ENCODE measurements around the gene STK39.

STK39 gene

GRCh38 chr2:168139852-168140251 is 107.5 kb downstream of the STK39 start:
- no peak overlapping the region for H3K9ac ChIP-seq (ENCODE audit: low read length)
- H4K8ac ChIP-seq (ENCODE audit: low read depth, low read length), result no peak overlapping the region
- H3K14ac ChIP-seq (ENCODE audit: low read length), result no peak overlapping the region
- no peak overlapping the region for H2BK12ac ChIP-seq (ENCODE audit: low read length)
- H3K23ac ChIP-seq (ENCODE audit: low read length), result no peak overlapping the region
- no peak overlapping the region for H2AFZ ChIP-seq (ENCODE audit: insufficient read depth, low read length, poor library complexity)
- H3K79me2 ChIP-seq (ENCODE audit: control insufficient read depth, insufficient read depth, low read length, poor library complexity), result no peaks in the 10 kb centered on the region
- H4K12ac ChIP-seq (ENCODE audit: low read depth, low read length), result no peak overlapping the region
- no peak overlapping the region for H3K4me2 ChIP-seq (ENCODE audit: low read length)
- H3K9me3 ChIP-seq (ENCODE audit: insufficient read depth, low read depth, low read length), result no peaks in the 10 kb centered on the region
- no peaks in the 10 kb centered on the region for H3K36me3 ChIP-seq (ENCODE audit: control insufficient read depth in 1 of 2, insufficient read depth in 2 of 2, low read length in 2 of 2)
- H2BK5ac ChIP-seq (ENCODE audit: low read depth, low read length, poor library complexity), result no peak overlapping the region
- H2BK120ac ChIP-seq (ENCODE audit: insufficient read depth, low read length, poor library complexity), result no peak overlapping the region
- H3K27ac ChIP-seq (ENCODE audit: low read depth, low read length), result no peak overlapping the region
- no peak overlapping the region for H3K4me3 ChIP-seq (ENCODE audit: low read depth, low read length)
- H4K91ac ChIP-seq (ENCODE audit: low read depth, low read length), result no peak overlapping the region
- H3K4ac ChIP-seq (ENCODE audit: low read depth, low read length), result no peak overlapping the region
- H2AK5ac ChIP-seq (ENCODE audit: low read length), result no peak overlapping the region
- WGBS (ENCODE audit: extremely low coverage, insufficient coverage, insufficient read length), result no CpG with 5 or more reads among the region's 4 CpGs
- H3K18ac ChIP-seq (ENCODE audit: low read length), result no peak overlapping the region
- no peak for DNase-seq
- H3K79me1 ChIP-seq (ENCODE audit: low read length), result no peaks in the 10 kb centered on the region
- H3K4me1 ChIP-seq (ENCODE audit: control insufficient read depth in 1 of 2, insufficient read depth in 2 of 2, low read length in 2 of 2), result no peaks in the 10 kb centered on the region
- H3K27me3 ChIP-seq (ENCODE audit: insufficient read depth, low read length), result no peaks in the 10 kb centered on the region

- H2AFZ ChIP-seq (ENCODE audit: insufficient read depth, low read length, poor library complexity), result no peak overlapping the region
Measured at GRCh38 chr2:168138901-168139300, 108.5 kb downstream of the STK39 start.

DNA sequence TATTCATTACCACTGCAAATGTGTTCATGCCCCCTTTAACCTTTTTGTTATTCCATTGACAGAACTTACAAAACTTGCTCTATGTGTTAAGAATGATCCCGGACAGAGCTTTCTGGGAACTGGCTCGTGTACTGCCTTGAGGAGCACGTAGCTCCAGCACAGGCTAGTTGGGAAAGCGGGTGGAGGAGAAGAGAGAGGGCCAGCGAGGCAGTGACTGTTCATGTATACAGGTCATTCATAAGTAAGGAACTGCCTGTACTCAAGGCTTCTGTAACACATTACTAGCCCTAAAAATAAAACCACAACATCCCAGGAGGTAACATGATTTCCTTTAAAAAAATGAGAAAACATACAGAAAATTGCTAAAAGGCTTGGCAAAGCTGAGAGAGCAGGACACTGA is 109.0 kb downstream of the STK39 start:
- no peak overlapping the region for H3K4me3 ChIP-seq (ENCODE audit: low read depth, low read length)
- no peaks in the 10 kb centered on the region for H3K36me3 ChIP-seq (ENCODE audit: control insufficient read depth in 1 of 2, insufficient read depth in 2 of 2, low read length in 2 of 2)
- no peak overlapping the region for H2AK5ac ChIP-seq (ENCODE audit: low read length)
- no peak for DNase-seq
- H4K91ac ChIP-seq (ENCODE audit: low read depth, low read length), result no peak overlapping the region
- H3K79me2 ChIP-seq (ENCODE audit: control insufficient read depth, insufficient read depth, low read length, poor library complexity), result no peaks in the 10 kb centered on the region
- H3K27me3 ChIP-seq (ENCODE audit: insufficient read depth, low read length), result no peaks in the 10 kb centered on the region
- no peaks in the 10 kb centered on the region for H3K4me1 ChIP-seq (ENCODE audit: control insufficient read depth in 1 of 2, insufficient read depth in 2 of 2, low read length in 2 of 2)
- H3K9ac ChIP-seq (ENCODE audit: low read length), result no peak overlapping the region
- no peak overlapping the region for H3K18ac ChIP-seq (ENCODE audit: low read length)
- no peaks in the 10 kb centered on the region for H3K79me1 ChIP-seq (ENCODE audit: low read length)
- no peak overlapping the region for H3K23ac ChIP-seq (ENCODE audit: low read length)
- H3K9me3 ChIP-seq (ENCODE audit: insufficient read depth, low read depth, low read length), result no peaks in the 10 kb centered on the region
- H3K27ac ChIP-seq (ENCODE audit: low read depth, low read length), result no peak overlapping the region
- H2BK12ac ChIP-seq (ENCODE audit: low read length), result no peak overlapping the region
- no peak overlapping the region for H3K4ac ChIP-seq (ENCODE audit: low read depth, low read length)
- no peak overlapping the region for H4K12ac ChIP-seq (ENCODE audit: low read depth, low read length)
- no peak overlapping the region for H2BK120ac ChIP-seq (ENCODE audit: insufficient read depth, low read length, poor library complexity)
- WGBS (ENCODE audit: extremely low coverage, insufficient coverage, insufficient read length), result no CpG with 5 or more reads among the region's 5 CpGs
- H2AFZ ChIP-seq (ENCODE audit: insufficient read depth, low read length, poor library complexity), result no peak overlapping the region
- H3K4me2 ChIP-seq (ENCODE audit: low read length), result no peak overlapping the region
- no peak overlapping the region for H2BK5ac ChIP-seq (ENCODE audit: low read depth, low read length, poor library complexity)
- H3K14ac ChIP-seq (ENCODE audit: low read length), result no peak overlapping the region
- H4K8ac ChIP-seq (ENCODE audit: low read depth, low read length), result no peak overlapping the region

More at GRCh38 chr2:168138901-168139300, 108.5 kb downstream of the STK39 start:
- no peaks in the 10 kb centered on the region for H3K4me1 ChIP-seq (ENCODE audit: control insufficient read depth in 1 of 2, insufficient read depth in 2 of 2, low read length in 2 of 2)
- no peak overlapping the region for H3K27ac ChIP-seq (ENCODE audit: low read depth, low read length)
- no peak overlapping the region for H2BK12ac ChIP-seq (ENCODE audit: low read length)
- H4K8ac ChIP-seq (ENCODE audit: low read depth, low read length), result no peak overlapping the region
- no peak overlapping the region for H2AK5ac ChIP-seq (ENCODE audit: low read length)
- no peak overlapping the region for H4K91ac ChIP-seq (ENCODE audit: low read depth, low read length)
- no peaks in the 10 kb centered on the region for H3K27me3 ChIP-seq (ENCODE audit: insufficient read depth, low read length)
- H3K4me3 ChIP-seq (ENCODE audit: low read depth, low read length), result no peak overlapping the region
- no peaks in the 10 kb centered on the region for H3K36me3 ChIP-seq (ENCODE audit: control insufficient read depth in 1 of 2, insufficient read depth in 2 of 2, low read length in 2 of 2)
- H3K79me1 ChIP-seq (ENCODE audit: low read length), result no peaks in the 10 kb centered on the region
- H3K9me3 ChIP-seq (ENCODE audit: insufficient read depth, low read depth, low read length), result no peaks in the 10 kb centered on the region
- no peak overlapping the region for H3K14ac ChIP-seq (ENCODE audit: low read length)
- H3K9ac ChIP-seq (ENCODE audit: low read length), result no peak overlapping the region
- no peak overlapping the region for H2BK5ac ChIP-seq (ENCODE audit: low read depth, low read length, poor library complexity)
- no peak overlapping the region for H3K18ac ChIP-seq (ENCODE audit: low read length)
- H2BK120ac ChIP-seq (ENCODE audit: insufficient read depth, low read length, poor library complexity), result no peak overlapping the region
- H3K4ac ChIP-seq (ENCODE audit: low read depth, low read length), result no peak overlapping the region
- DNase-seq, result no peak
- H4K12ac ChIP-seq (ENCODE audit: low read depth, low read length), result no peak overlapping the region
- H3K23ac ChIP-seq (ENCODE audit: low read length), result no peak overlapping the region
- no CpG with 5 or more reads among the region's 5 CpGs for WGBS (ENCODE audit: extremely low coverage, insufficient coverage, insufficient read length)
- H3K79me2 ChIP-seq (ENCODE audit: control insufficient read depth, insufficient read depth, low read length, poor library complexity), result no peaks in the 10 kb centered on the region
- H3K4me2 ChIP-seq (ENCODE audit: low read length), result no peak overlapping the region

- Histone ChIP-seq H3K9me3 (ENCODE audit: insufficient read depth, low read depth, low read length) (no peaks in the 10 kb centered on the region), H4K12ac (ENCODE audit: low read depth, low read length) (no peak overlapping the region), H3K36me3 (ENCODE audit: control insufficient read depth in 1 of 2, insufficient read depth in 2 of 2, low read length in 2 of 2) (no peaks in the 10 kb centered on the region), H3K4me1 (ENCODE audit: control insufficient read depth in 1 of 2, insufficient read depth in 2 of 2, low read length in 2 of 2) (no peaks in the 10 kb centered on the region), H2BK120ac (ENCODE audit: insufficient read depth, low read length, poor library complexity) (no peak overlapping the region), H3K27ac (ENCODE audit: low read depth, low read length) (no peak overlapping the region), H4K91ac (ENCODE audit: low read depth, low read length) (no peak overlapping the region), H3K4me3 (ENCODE audit: low read depth, low read length) (no peak overlapping the region), H3K4me2 (ENCODE audit: low read length) (no peak overlapping the region), H3K23ac (ENCODE audit: low read length) (no peak overlapping the region), H2AFZ (ENCODE audit: insufficient read depth, low read length, poor library complexity) (no peak overlapping the region), H2BK12ac (ENCODE audit: low read length) (no peak overlapping the region), H4K8ac (ENCODE audit: low read depth, low read length) (no peak overlapping the region), H2BK5ac (ENCODE audit: low read depth, low read length, poor library complexity) (no peak overlapping the region), H3K4ac (ENCODE audit: low read depth, low read length) (no peak overlapping the region), H3K14ac (ENCODE audit: low read length) (no peak overlapping the region), H2AK5ac (ENCODE audit: low read length) (no peak overlapping the region), H3K27me3 (ENCODE audit: insufficient read depth, low read length) (no peaks in the 10 kb centered on the region), H3K79me1 (ENCODE audit: low read length) (no peaks in the 10 kb centered on the region), H3K18ac (ENCODE audit: low read length) (no peak overlapping the region), H3K79me2 (ENCODE audit: control insufficient read depth, insufficient read depth, low read length, poor library complexity) (no peaks in the 10 kb centered on the region), H3K9ac (ENCODE audit: low read length) (no peak overlapping the region)
- DNase-seq, result no peak
- no CpG with 5 or more reads among the region's 3 CpGs for WGBS (ENCODE audit: extremely low coverage, insufficient coverage, insufficient read length)
Measured at GRCh38 chr2:168137510-168138180, 109.8 kb downstream of the STK39 start.

All from trophoblast cell (in vitro differentiated cells and primary cell).